BE2C (cell line): Measurements from ENCODE around the gene FARP1.

Experiments used
- DNase-seq: peaks from one replicate; pipeline ENCODE4 v3.0.0-alpha.2; 2020
- H3K27me3 ChIP-seq: fragments of 250-450 bp; sonication (Bioruptor Pico); 2 replicates; pipeline ENCODE4 v1.5.1; 2020; ENCODE audit warnings: mild to moderate bottlenecking
- H3K36me3 ChIP-seq: fragments of 250-450 bp; sonication (Bioruptor Pico); 2 replicates; pipeline ENCODE4 v1.5.1; 2020; ENCODE audit warnings: mild to moderate bottlenecking
- H3K4me1 ChIP-seq: fragments of 250-450 bp; sonication (Bioruptor Pico); 2 replicates; pipeline ENCODE4 v1.5.1; 2020
- H3K4me3 ChIP-seq: 2 replicates; pipeline ENCODE4 v1.5.1; 2011; ENCODE audit warnings: low read depth, low read length
- H3K9me3 ChIP-seq: fragments of 250-450 bp; sonication (Bioruptor Pico); 2 replicates; pipeline ENCODE4 v1.5.1; 2020
- CTCF ChIP-seq: IDR thresholded peaks from 2 replicates; pipeline ENCODE4 v1.5.1; 2012; ENCODE audit warnings: mild to moderate bottlenecking, low read depth, low read length

Gene FARP1

DNA sequence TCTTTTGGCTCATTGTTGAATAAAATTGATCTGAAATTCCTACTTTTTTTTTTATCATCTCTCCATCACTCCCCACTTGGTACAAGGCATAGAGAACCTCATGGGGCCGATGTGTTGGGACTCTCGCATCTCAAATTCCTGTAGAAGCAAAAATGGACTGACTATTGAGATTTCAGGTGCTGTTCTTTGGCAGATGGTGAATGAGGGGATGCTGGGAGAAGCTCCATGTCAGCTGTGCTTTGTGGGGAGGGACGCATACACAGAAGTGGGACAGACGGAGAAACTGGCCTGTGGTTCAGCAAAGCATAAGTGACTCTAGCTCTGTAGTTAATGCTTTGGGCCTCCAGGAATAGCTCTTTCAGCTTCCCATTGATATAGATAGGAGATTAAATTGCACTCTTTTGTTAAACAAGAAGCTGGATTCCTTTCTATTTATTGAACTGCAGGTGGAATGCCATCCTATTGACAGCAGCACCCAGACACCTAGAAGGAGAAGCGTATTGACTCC is 228.7 kb downstream of the FARP1 start:
- peaks cover 19% of the 10 kb centered on the region for H3K36me3 ChIP-seq
- TF ChIP-seq CTCF, result no peak
- H3K27me3 ChIP-seq, result no peaks in the 10 kb centered on the region
- DNase-seq, result no peak
- no peaks in the 10 kb centered on the region for H3K4me1 ChIP-seq
- H3K4me3 ChIP-seq, result no peak overlapping the region
- no peaks in the 10 kb centered on the region; the same call in 1 of the 2 replicates for H3K9me3 ChIP-seq

- H3K4me3 ChIP-seq, result no peak overlapping the region
- DNase-seq, result no peak
- no peak for TF ChIP-seq CTCF
- H3K27me3 ChIP-seq, result no peaks in the 10 kb centered on the region
- H3K9me3 ChIP-seq, result no peaks in the 10 kb centered on the region; the same call in 1 of the 2 replicates
- H3K4me1 ChIP-seq, result no peaks in the 10 kb centered on the region
- H3K36me3 ChIP-seq, result peaks cover 19% of the 10 kb centered on the region
These were observed 230.0 kb downstream of the FARP1 start for GRCh38 chr13:98372876-98373275.

DNA sequence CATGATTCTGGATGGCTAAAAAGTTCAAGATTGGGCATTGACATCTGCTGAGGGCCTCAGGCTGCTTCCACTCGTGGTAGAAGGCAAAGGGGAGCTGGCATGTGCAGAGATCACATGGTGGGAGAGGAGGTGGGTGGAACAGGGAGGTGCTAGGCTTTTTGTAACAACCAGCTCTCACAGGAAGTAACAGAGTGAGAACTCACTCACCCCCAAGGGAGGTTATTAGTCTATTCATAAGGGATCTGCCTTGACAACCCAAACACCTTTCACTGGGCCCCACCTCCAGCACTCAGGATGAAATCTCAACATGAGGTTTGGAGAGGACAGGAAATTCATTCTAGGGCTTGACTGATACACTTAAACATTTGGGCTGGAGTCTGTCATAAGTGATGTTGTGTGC is 231.9 kb downstream of the FARP1 start:
- Histone ChIP-seq H3K27me3 (no peaks in the 10 kb centered on the region), H3K9me3 (no peaks in the 10 kb centered on the region), H3K4me1 (no peaks in the 10 kb centered on the region), H3K4me3 (no peak overlapping the region), H3K36me3 (peaks cover 4% of the 10 kb centered on the region)
- TF ChIP-seq CTCF, result no peak
- DNase-seq, result no peak

GRCh38 chr13:98377635-98378378 is 234.9 kb downstream of the FARP1 start:
- no peak for TF ChIP-seq CTCF
- Histone ChIP-seq H3K4me3 (no peak overlapping the region), H3K4me1 (0 out of 2 replicates have a peak, but pooled peaks cover under 1% of the 10 kb centered on the region), H3K27me3 (no peaks in the 10 kb centered on the region), H3K36me3 (peaks cover 3% of the 10 kb centered on the region), H3K9me3 (no peaks in the 10 kb centered on the region)
- DNase-seq, result no peak

- Histone ChIP-seq H3K27me3 (no peaks in the 10 kb centered on the region), H3K9me3 (no peaks in the 10 kb centered on the region), H3K4me1 (peaks cover 20% of the 10 kb centered on the region), H3K36me3 (peaks cover 40% of the 10 kb centered on the region), H3K4me3 (no peak overlapping the region)
- TF ChIP-seq CTCF, result no peak
- DNase-seq, result no peak
These were observed 241.8 kb downstream of the FARP1 start for GRCh38 chr13:98384739-98385138.

DNA sequence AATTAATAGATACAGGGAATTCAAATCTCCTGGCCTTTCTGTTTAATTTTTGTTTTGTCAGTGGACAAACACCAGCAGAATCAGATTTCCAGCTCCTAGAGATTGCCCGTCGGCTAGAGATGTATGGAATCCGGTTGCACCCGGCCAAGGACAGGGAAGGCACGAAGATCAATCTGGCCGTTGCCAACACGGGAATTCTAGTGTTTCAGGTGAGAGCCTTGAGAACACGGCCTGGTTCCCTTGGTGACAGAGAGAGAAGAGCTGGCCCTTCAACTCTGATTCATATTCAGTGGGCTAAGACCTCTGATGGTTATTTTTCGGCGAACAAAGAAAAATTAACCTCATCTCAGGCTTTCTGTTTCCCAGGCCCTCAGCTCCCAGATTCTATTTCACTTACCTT is 242.7 kb downstream of the FARP1 start:
- no peak for DNase-seq
- Histone ChIP-seq H3K4me3 (no peak overlapping the region), H3K36me3 (peaks cover 47% of the 10 kb centered on the region), H3K27me3 (no peaks in the 10 kb centered on the region), H3K9me3 (no peaks in the 10 kb centered on the region), H3K4me1 (peaks cover 20% of the 10 kb centered on the region)
- TF ChIP-seq CTCF, result no peak
